A549 (cell line): ENCODE data around the gene SPAG17. TPM values are rescaled to one million over a fixed set of nuclear protein-coding genes. Genes with fewer than 3 reads are reported as not detected.

Experiments
- ATAC-seq, 2 experiments: fragments of 200-7000 bp in 1 of 2; fragments of >200 bp in 1 of 2; cut with Nextera tagmentation in 1 of 2; cut with Tn5 transposase in 1 of 2; 3 replicates each; pipeline versions ENCODE4 v1.8.0 to v1.9.1; 2018 to 2020; ENCODE audit warnings: mild to moderate bottlenecking in 1 of 2, moderate library complexity in 1 of 2
- CTCF ChIA-PET: fragments of 300-600 bp; sonication (Branson Sonifier 250); formaldehyde crosslinking; extraction: SDS; loops from one replicate; lab custom pipeline; 2021; ENCODE audit warnings: antibody characterized with exemption, inconsistent platforms; lab: Yijun Ruan, JAX
- POLR2A ChIA-PET: fragments of 350-600 bp; formaldehyde crosslinking; extraction: SDS; loops from one replicate; lab custom pipeline; 2021; ENCODE audit warnings: antibody characterized with exemption, inconsistent platforms; lab: Yijun Ruan, JAX
- DNase-seq, 2 experiments: peaks; one replicate each; pipeline versions ENCODE4 v3.0.0 to v3.0.0-alpha.2; 2011 to 2016; ENCODE audit warnings: low read depth in 1 of 2, low spot score in 1 of 2
- FAIRE-seq: peaks from 2 replicates; lab custom pipeline; 2011; peaks lifted over from hg19 to GRCh38; lab: Jason Lieb, UNC
- H3K27ac ChIP-seq, 2 experiments: fragments of >200 bp; sonication (Bioruptor Twin); formaldehyde crosslinking; 3 replicates each; pipeline ENCODE4 v1.5.1; 2016 to 2017
- H3K4me1 ChIP-seq: fragments of >200 bp; sonication (Bioruptor Twin); formaldehyde crosslinking; 3 replicates; pipeline ENCODE4 v1.6.1; 2016
- H3K4me2 ChIP-seq: fragments of >200 bp; sonication (Bioruptor Twin); formaldehyde crosslinking; 3 replicates; pipeline ENCODE4 v1.6.1; 2016
- H3K4me3 ChIP-seq: fragments of >200 bp; sonication (Bioruptor Twin); formaldehyde crosslinking; 3 replicates; pipeline ENCODE4 v1.5.1; 2016
- H3K9me3 ChIP-seq: fragments of >200 bp; sonication (Bioruptor Twin); formaldehyde crosslinking; 3 replicates; pipeline ENCODE4 v1.6.1; 2016
- BCL3 ChIP-seq: fragments of >200 bp; sonication (Bioruptor Twin); formaldehyde crosslinking; IDR thresholded peaks from 3 replicates; pipeline ENCODE4 v1.6.1; 2016
- CBX8 ChIP-seq: fragments of 200-600 bp; sonication (generic); IDR thresholded peaks from 2 replicates; pipeline ENCODE4 v1.6.1; 2016
- CHD4 ChIP-seq: fragments of 200-600 bp; sonication (generic); IDR thresholded peaks from 2 replicates; pipeline ENCODE4 v1.6.1; 2016; ENCODE audit warnings: antibody characterized with exemption, mild to moderate bottlenecking, borderline replicate concordance
- EHMT2 ChIP-seq: fragments of 200-600 bp; sonication (generic); IDR thresholded peaks from 2 replicates; pipeline ENCODE4 v1.6.1; 2016; ENCODE audit warnings: antibody characterized with exemption, low read depth, mild to moderate bottlenecking, moderate library complexity
- ELK1 ChIP-seq: fragments of 150-350 bp; IDR thresholded peaks from 2 replicates; pipeline ENCODE4 v1.6.1; 2014; ENCODE audit warnings: low read depth, mild to moderate bottlenecking, low read length
- GATA3 ChIP-seq: IDR thresholded peaks from 2 replicates; pipeline ENCODE4 v1.6.1; 2012; ENCODE audit warnings: borderline replicate concordance
- HDAC2 ChIP-seq: fragments of 200-600 bp; sonication (generic); IDR thresholded peaks from 2 replicates; pipeline ENCODE4 v1.6.1; 2016
- HES2 ChIP-seq: fragments of >200 bp; sonication (Bioruptor Twin); formaldehyde crosslinking; IDR thresholded peaks from 2 replicates; pipeline ENCODE4 v1.6.1; 2016
- HOXA7 ChIP-seq: fragments of 250-450 bp; sonication (Bioruptor Pico); IDR thresholded peaks from 2 replicates; pipeline ENCODE4 v1.5.0; 2020; ENCODE audit warnings: mild to moderate bottlenecking, moderate library complexity
- HOXB5 ChIP-seq: fragments of 250-450 bp; sonication (Bioruptor Pico); IDR thresholded peaks from 2 replicates; pipeline ENCODE4 v1.5.0; 2020; ENCODE audit warnings: mild to moderate bottlenecking, moderate library complexity
- JUN ChIP-seq, 2 experiments: fragments of >200 bp; sonication (Bioruptor Twin); formaldehyde crosslinking; IDR thresholded peaks; 2 replicates in 1 of 2; 3 replicates in 1 of 2; pipeline ENCODE4 v1.6.1; 2016 to 2017
- KDM1A ChIP-seq: fragments of 200-600 bp; sonication (generic); IDR thresholded peaks from 2 replicates; pipeline ENCODE4 v1.6.1; 2016; ENCODE audit warnings: low read depth, mild to moderate bottlenecking
- MYC ChIP-seq: IDR thresholded peaks from 2 replicates; pipeline ENCODE4 v1.6.1; 2012; ENCODE audit warnings: mild to moderate bottlenecking, inconsistent platforms, low read length, improper control_type of control experiment, borderline replicate concordance
- NPAS2 ChIP-seq: fragments of 250-450 bp; sonication (Bioruptor Pico); IDR thresholded peaks from 2 replicates; pipeline ENCODE4 v1.8.0; 2022; ENCODE audit warnings: mild to moderate bottlenecking, moderate library complexity, borderline replicate concordance
- POLR2A ChIP-seq: IDR thresholded peaks from 2 replicates; pipeline ENCODE4 v1.6.1; 2012; ENCODE audit warnings: mild to moderate bottlenecking, low read length
- RAD21 ChIP-seq, 2 experiments: fragments of >200 bp in 1 of 2; sonication (Bioruptor Twin) in 1 of 2; formaldehyde crosslinking in 1 of 2; IDR thresholded peaks in 1 of 2; conservative IDR thresholded peaks in 1 of 2; 2 replicates in 1 of 2; 3 replicates in 1 of 2; pipeline ENCODE4 v1.6.1; 2012 to 2018; ENCODE audit warnings: inconsistent platforms in 1 of 2
- RARB ChIP-seq: fragments of 250-450 bp; sonication (Bioruptor Pico); IDR thresholded peaks from 2 replicates; pipeline ENCODE4 v1.8.0; 2021; ENCODE audit warnings: mild to moderate bottlenecking, moderate library complexity
- REST ChIP-seq: fragments of 200-600 bp; sonication (generic); IDR thresholded peaks from 2 replicates; pipeline ENCODE4 v1.6.1; 2016; ENCODE audit warnings: antibody characterized with exemption, mild to moderate bottlenecking, moderate library complexity
- RFX5 ChIP-seq: fragments of 450-650 bp; IDR thresholded peaks from 2 replicates; pipeline ENCODE4 v1.7.1; 2014; ENCODE audit warnings: antibody characterized with exemption, mild to moderate bottlenecking, moderate library complexity
- RNF2 ChIP-seq: fragments of 200-600 bp; sonication (generic); IDR thresholded peaks from 2 replicates; pipeline ENCODE4 v1.6.1; 2016; ENCODE audit warnings: low read depth, mild to moderate bottlenecking, antibody characterized with exemption, moderate library complexity, borderline replicate concordance
- TP53 ChIP-seq: fragments of 250-450 bp; sonication (Bioruptor Pico); IDR thresholded peaks from 2 replicates; pipeline ENCODE4 v1.5.0; 2021; ENCODE audit warnings: mild to moderate bottlenecking, moderate library complexity
- USF2 ChIP-seq: fragments of 450-650 bp; IDR thresholded peaks from 2 replicates; pipeline ENCODE4 v1.6.1; 2014; ENCODE audit warnings: antibody characterized with exemption
- ZSCAN20 ChIP-seq: fragments of 250-450 bp; sonication (Bioruptor Pico); IDR thresholded peaks from 2 replicates; pipeline ENCODE4 v1.8.0; 2022; ENCODE audit warnings: mild to moderate bottlenecking, moderate library complexity
- WGBS: methylation state at CpG from one replicate; pipeline ENCODE4 v1.1.6; 2017; ENCODE audit errors: missing lambda C conversion rate; 5-methylcytosine and 5-hydroxymethylcytosine counted together
- polyA plus RNA-seq, 4 experiments: library from polyadenylated mRNA; depleted of rRNA in 3 of 4; stranded (reverse); fragments of >200 nt; fragmentation: RNase III in 1 of 4; extraction: RNeasy Plus Mini Kit Qiagen cat#74134 plus additional on column Dnase treatment in 1 of 4; gene quantifications; 2 replicates in 3 of 4; 3 replicates in 1 of 4; pipeline ENCODE4 v1.2.3, GENCODE V29; 2011 to 2017

Gene SPAG17
- polyA plus RNA-seq, 2 of the 4 experiments (the other 2 are of a cell fraction) = 0.13 TPM; not detected in 1

- no peak for ATAC-seq
- no peak for FAIRE-seq
- ChIA-PET POLR2A (no interaction called here), CTCF (no interaction called here)
- TF ChIP-seq RNF2 = no peak
- TF ChIP-seq NPAS2 = no peak
- TF ChIP-seq USF2 = no peak
- TF ChIP-seq ELK1 = no peak
- no peak for TF ChIP-seq RAD21 (conservative IDR thresholded peaks at IDR 0.05 in 1 of 2, IDR thresholded peaks at IDR 0.05 in 1 of 2)
- no peak for TF ChIP-seq CHD4
- no peak for TF ChIP-seq POLR2A
- no peak for TF ChIP-seq HOXA7 (CRISPR knock-in tag)
- no peak for TF ChIP-seq BCL3
- TF ChIP-seq HES2 = no peak
- no peak for TF ChIP-seq JUN (IDR thresholded peaks at IDR 0.05)
- TF ChIP-seq HOXB5 = no peak
- Histone ChIP-seq H3K27ac (no peak overlapping the region), H3K9me3 (no peaks in the 10 kb centered on the region), H3K4me3 (no peak overlapping the region), H3K4me2 (no peak overlapping the region), H3K4me1 (no peaks in the 10 kb centered on the region)
- WGBS = 4% methylated on average over 3 of the region's 3 CpGs
- no peak for DNase-seq
Observed at GRCh38 chr1:118201524-118201923, 16.5 kb upstream of the SPAG17 start.

- CTCF ChIA-PET = no interaction called here
- FAIRE-seq (no peak), ATAC-seq (no peak)
- 0% methylated on average over 1 of the region's 1 CpG for WGBS
- H3K9me3 ChIP-seq = no peaks in the 10 kb centered on the region
- no peaks in the 10 kb centered on the region for H3K4me1 ChIP-seq
- no peak overlapping the region for H3K4me2 ChIP-seq
- no peak for TF ChIP-seq EHMT2
- TF ChIP-seq TP53 (CRISPR knock-in tag) = no peak
- no peak for TF ChIP-seq GATA3
- TF ChIP-seq CBX8 = no peak
- no peak for TF ChIP-seq RNF2
- no peak for TF ChIP-seq ELK1
- TF ChIP-seq RARB = no peak
- no peak for TF ChIP-seq HDAC2
- TF ChIP-seq HOXB5 = no peak
- no peak for TF ChIP-seq MYC
- TF ChIP-seq REST = no peak
- TF ChIP-seq RFX5 = no peak
- TF ChIP-seq KDM1A = no peak
- no peak for TF ChIP-seq ZSCAN20
- TF ChIP-seq, all 56 proteins: peak for 0
- Histone ChIP-seq H3K4me3 (no peak overlapping the region), H3K27ac (no peak overlapping the region)
- DNase-seq = no peak
- POLR2A ChIA-PET = no interaction called here
Observed at GRCh38 chr1:118200836-118201235, 15.8 kb upstream of the SPAG17 start.
